Mononuclear cell (primary cell): ENCODE data around the gene SH3GL2. TPM values are rescaled to one million over a fixed set of nuclear protein-coding genes. Genes with fewer than 3 reads are reported as not detected.

Source experiments
- H3K27me3 ChIP-seq: 2 replicates; pipeline ENCODE4 v1.6.0; 2011; ENCODE audit warnings: low read length, control low read depth; ENCODE audit not compliant: insufficient read depth
- H3K4me1 ChIP-seq: 2 replicates; pipeline ENCODE4 v1.5.1; 2011; ENCODE audit warnings: mild to moderate bottlenecking, low read length, control low read depth; ENCODE audit not compliant: insufficient read depth
- H3K4me3 ChIP-seq: 2 replicates; pipeline ENCODE4 v1.5.1; 2011; ENCODE audit warnings: mild to moderate bottlenecking, low read length, moderate library complexity
- H3K9me3 ChIP-seq: 2 replicates; pipeline ENCODE4 v1.5.1; 2011; ENCODE audit warnings: low read depth, mild to moderate bottlenecking, control low read depth, low read length
- total RNA-seq: library from RNA; depleted of rRNA; stranded (reverse); fragments of >200 nt; gene quantifications from one replicate; pipeline ENCODE4 v1.2.3, GENCODE V29; 2012

SH3GL2 gene
- total RNA-seq, 1 donor: under 0.01 TPM

DNA sequence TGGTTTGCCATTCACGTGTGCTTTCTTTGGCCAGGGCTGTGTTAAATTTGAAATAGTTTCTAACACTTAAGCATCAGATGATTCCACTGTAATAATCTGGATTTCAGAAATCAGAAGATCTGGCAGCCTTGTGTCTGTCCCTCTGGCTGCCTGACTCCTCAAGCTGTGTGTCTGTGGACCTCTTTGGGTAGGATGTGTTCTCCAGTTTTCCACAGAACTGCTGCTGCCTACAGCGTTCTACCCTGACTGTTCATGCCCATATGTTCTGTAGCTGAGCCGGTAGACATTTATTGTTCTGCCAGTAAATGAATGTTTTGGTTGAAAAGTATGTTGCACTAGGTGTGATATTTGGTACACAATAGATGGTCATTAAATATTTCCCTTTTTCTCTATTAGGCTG, 81.3 kb downstream of the SH3GL2 start:
- Histone ChIP-seq H3K4me3 (no peak overlapping the region), H3K9me3 (no peaks in the 10 kb centered on the region), H3K4me1 (no peaks in the 10 kb centered on the region), H3K27me3 (no peaks in the 10 kb centered on the region)

DNA sequence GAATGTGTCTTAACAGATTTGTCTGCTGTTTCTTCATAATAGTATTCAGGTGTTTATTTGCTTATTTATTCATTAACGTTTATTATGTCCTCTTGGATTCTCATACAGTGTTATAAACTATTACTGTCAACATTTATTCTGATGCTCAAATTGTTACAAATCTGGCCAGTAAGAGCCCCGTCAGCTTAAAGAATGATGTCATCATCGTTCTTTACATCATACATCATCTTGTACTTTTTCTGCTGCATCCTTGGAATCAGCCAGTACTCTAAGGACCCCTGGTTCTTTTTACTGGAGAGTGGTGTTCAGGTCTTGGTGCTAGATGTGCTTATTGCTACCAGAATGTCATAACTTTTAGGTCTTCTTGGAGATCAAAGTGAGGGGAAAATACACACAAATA, 86.6 kb downstream of the SH3GL2 start:
- Histone ChIP-seq H3K27me3 (no peaks in the 10 kb centered on the region), H3K9me3 (no peaks in the 10 kb centered on the region), H3K4me1 (no peaks in the 10 kb centered on the region), H3K4me3 (no peak overlapping the region)

DNA sequence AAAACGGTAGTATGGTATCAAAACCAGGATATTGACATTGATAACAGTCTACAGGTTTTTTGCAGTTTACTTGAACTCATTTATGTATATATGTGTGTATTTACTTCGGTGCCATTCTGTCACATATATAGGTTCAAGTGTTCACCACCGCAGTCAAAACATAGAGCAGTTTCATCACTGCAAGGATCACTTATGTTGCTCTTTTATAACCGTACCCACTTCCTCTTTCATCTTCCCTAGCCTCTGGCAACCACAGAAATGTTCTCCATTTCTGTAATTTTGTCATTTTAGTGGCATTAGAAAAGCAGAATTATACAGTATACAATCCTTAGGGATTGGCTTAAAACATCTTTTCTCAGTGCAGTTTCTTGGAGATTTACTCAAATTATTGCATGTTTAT, 90.3 kb downstream of the SH3GL2 start:
- no peaks in the 10 kb centered on the region for H3K9me3 ChIP-seq
- H3K4me3 ChIP-seq: no peak overlapping the region
- H3K4me1 ChIP-seq: no peaks in the 10 kb centered on the region
- H3K27me3 ChIP-seq: no peaks in the 10 kb centered on the region

DNA sequence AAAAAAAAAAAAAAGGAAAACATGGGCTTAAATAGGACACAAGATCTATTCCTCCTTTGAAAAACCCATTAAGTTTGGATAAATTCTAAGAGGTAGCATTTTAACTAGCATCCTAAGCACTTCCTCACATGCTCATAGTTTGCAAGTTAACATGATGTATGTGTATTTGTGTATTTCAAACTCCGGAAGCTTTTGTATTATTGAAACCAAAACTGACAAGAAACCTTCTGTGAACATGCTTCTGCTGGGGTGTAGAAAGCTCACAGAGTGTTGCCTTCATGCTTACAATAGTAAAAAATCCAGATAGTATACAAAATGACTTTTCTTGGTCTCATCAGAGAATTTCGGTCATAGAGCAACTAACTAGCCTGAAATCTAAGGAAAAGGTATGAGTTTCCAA, 103.8 kb downstream of the SH3GL2 start:
- H3K27me3 ChIP-seq: no peaks in the 10 kb centered on the region
- H3K4me3 ChIP-seq: no peak overlapping the region
- H3K9me3 ChIP-seq: no peaks in the 10 kb centered on the region
- no peaks in the 10 kb centered on the region for H3K4me1 ChIP-seq

DNA sequence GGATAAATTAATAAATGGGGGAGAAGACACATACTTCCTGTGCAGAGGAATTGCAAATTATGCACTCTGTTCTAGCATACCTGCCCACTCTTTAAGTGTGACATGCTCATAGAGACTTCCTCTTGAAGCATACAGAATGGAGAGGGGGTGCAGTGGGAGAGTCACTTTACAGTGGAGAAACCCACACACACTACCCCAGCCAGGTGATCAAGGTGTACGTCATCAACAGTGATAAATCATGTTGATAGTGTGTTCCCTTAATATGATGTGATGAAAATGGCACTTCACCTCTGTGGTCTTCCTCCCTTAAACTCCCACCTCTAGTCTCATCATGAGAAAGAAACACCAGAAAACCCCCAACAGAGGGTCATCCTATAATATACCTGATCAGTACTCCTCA, 110.0 kb downstream of the SH3GL2 start:
- Histone ChIP-seq H3K27me3 (no peaks in the 10 kb centered on the region), H3K9me3 (no peaks in the 10 kb centered on the region), H3K4me3 (no peak overlapping the region), H3K4me1 (no peaks in the 10 kb centered on the region)

DNA sequence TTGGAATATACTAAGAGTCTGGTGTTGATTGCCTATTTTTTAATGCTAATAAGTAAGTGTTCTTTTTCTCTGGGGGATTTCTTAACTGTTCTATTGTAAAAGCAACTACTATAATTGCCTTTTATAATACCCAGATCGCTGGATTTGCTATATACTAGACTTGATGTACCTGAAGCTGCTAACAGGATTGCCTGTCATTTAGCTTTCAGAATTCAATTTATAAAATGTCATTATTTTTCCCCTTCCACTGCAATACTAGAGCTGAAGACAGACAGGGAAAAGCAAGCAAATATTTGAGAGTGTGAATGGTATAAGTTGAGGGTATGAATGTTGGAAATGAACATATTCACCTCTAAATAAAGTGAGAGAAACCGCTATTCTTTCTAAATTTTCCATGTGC, 115.5 kb downstream of the SH3GL2 start:
- no peaks in the 10 kb centered on the region for H3K9me3 ChIP-seq
- H3K4me1 ChIP-seq: no peaks in the 10 kb centered on the region
- H3K27me3 ChIP-seq: no peaks in the 10 kb centered on the region
- H3K4me3 ChIP-seq: no peak overlapping the region

DNA sequence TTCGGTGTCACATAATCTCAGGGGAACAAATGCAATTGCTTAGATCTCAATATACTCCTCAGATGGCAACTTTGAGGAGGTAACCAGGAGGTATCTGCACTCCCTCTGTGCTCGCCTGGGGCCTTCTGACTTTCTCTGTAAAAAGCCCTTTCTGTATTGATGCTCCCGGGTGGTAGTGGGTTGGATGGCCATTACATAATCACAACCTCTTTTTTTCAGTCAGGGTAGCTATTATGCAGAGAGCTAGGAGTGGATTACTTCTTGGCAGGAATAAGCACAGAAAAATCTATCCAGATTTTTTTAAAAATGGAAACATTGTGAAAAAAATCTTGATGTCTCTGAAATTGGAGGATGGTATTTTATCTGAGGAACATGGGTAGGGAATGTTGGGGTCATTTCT, 116.6 kb downstream of the SH3GL2 start:
- Histone ChIP-seq H3K4me3 (no peak overlapping the region), H3K9me3 (no peaks in the 10 kb centered on the region), H3K27me3 (no peaks in the 10 kb centered on the region), H3K4me1 (no peaks in the 10 kb centered on the region)

DNA sequence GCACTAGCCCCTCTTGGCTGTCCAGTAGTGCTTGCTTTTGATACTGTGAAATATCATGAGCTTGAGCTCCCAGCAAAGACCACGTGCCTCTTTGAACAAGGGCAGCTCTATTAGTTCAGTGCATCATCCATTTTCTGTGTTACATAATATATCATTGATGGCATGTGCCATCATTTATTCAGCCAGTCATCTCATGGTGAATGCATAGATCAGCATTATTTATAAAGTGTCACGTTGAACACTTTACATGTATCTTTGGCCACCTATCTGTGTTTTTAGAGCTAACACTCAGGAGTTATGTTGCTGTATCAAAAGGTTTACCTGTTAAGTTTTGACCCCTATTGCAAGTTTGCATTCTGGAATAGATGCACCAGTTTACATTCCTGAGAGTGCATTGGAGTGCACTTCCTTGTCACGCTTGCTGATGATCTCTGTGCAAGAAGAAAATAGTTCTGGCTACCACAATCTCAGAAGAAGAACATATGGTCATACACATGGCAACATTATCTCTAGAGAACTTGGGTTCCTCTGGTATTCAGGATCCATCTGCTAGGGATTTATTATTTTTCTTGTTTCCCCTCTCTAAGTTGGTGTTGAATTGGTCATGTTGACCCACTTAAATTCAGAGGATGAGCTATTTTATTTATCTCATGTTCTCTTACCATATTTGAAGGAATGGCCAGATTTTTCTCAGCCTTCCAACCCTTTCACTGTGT, 120.9 kb downstream of the SH3GL2 start:
- no peaks in the 10 kb centered on the region for H3K9me3 ChIP-seq
- no peak overlapping the region for H3K4me3 ChIP-seq
- no peaks in the 10 kb centered on the region for H3K27me3 ChIP-seq
- H3K4me1 ChIP-seq: no peaks in the 10 kb centered on the region

DNA sequence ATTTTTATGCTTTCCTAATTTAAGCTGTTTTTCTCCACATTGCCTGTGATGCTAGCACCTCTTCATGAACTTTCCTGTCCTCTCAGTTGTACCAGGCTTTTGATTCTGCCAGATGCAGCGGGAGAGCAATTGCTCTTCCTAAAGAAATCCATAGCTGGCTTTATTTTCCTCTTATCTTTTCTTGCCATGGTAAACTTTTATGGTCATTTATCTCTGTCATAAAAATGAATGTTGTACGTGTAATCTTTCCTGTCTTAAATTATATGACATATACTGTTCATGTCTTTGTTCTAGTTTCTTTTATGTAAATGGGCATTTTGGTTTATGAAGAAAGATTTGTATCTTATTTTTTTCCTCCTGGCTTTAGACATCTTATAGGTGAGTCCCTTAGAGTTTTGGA, 127.5 kb downstream of the SH3GL2 start:
- Histone ChIP-seq H3K4me1 (no peaks in the 10 kb centered on the region), H3K4me3 (no peak overlapping the region), H3K27me3 (no peaks in the 10 kb centered on the region), H3K9me3 (no peaks in the 10 kb centered on the region)

DNA sequence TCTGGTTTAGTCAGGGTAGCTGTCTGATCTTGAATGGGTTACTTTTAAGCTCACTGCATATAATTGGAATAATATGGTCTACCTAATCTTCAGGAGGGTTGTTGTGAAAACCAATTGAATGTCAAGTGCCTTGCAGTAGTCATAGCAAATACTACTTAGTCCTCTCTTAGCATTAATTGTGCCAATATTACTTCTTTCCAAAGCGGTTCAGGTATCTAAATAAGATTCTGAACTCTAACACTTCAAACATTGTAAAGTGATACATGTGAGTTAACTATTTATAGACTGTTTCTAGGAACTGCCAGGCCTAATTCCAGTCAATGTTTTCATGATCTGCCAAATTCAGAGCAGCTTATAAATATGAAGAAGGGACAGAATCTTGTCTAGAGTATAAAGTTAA, 140.2 kb downstream of the SH3GL2 start:
- no peaks in the 10 kb centered on the region for H3K27me3 ChIP-seq
- peaks cover 5% of the 10 kb centered on the region for H3K9me3 ChIP-seq
- H3K4me1 ChIP-seq: no peaks in the 10 kb centered on the region
- no peak overlapping the region for H3K4me3 ChIP-seq

DNA sequence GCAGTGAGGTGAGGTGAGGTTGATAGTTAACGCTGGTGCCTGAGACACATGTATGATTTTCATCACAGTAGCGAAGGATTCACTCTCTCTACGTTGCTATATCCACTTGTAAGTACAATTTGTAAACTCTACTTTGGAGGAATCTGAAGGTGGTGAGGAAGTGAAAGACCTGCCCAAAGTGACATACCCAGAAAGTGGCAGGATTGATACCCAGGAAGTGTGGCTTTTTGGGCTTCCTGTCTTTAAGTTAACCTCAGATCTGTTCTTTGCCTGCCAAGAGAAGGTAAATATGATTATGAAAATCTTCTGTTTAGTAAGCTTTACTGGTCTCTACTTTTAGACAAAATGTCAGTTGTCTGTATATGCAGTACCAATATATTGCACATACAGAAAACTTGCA, 143.1 kb downstream of the SH3GL2 start:
- Histone ChIP-seq H3K9me3 (peaks cover 5% of the 10 kb centered on the region), H3K4me3 (no peak overlapping the region), H3K4me1 (no peaks in the 10 kb centered on the region), H3K27me3 (no peaks in the 10 kb centered on the region)

DNA sequence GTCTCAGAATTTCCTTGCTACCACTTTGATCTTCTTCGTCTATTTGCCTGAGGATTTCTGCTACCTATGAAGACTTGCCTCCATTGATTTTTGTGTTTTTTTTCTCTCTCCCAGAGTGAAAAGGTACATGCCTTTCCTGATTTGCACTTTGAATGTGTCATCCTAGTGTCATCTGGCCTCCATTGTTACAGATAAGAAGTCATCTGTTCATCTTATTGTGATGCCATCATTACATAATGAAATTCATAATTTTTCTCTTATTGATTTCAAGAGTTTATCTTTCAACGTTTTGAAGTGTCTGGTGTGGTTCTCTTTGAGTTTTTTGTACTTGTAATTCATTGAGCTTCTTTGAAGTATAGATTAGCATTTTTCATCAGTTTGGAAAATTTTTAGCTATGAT, 144.8 kb downstream of the SH3GL2 start:
- Histone ChIP-seq H3K9me3 (peaks cover 5% of the 10 kb centered on the region), H3K4me1 (no peaks in the 10 kb centered on the region), H3K27me3 (no peaks in the 10 kb centered on the region), H3K4me3 (no peak overlapping the region)

DNA sequence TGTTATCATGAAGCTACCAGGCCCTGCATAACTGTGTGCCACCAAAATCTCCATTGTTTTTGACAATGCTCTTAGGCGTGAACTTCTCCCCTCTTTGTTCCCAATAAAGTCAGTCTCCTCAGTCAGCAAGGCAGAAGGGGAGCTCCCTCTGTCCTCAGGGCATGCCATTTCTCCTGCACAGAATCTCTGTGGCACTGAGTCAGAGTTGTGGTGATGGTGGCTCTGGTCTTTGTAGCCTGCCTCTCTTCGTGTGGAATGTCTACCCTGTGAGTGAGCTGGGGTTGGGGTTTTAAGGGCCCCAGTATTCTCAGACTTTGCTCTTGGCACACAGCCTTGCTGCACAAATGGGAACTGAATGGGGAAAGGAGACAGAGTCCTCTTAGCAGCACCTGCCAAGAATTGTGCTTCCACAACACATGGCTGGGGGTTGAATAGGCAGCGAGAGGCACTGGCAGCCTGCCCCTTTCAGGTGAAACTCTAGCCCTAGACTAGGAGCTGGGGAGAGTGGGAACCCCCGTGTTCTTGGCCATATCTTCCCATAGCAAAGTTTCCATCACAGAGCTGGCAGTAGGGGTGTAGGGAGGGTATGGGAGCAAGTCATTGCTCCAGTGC, 146.6 kb downstream of the SH3GL2 start:
- H3K27me3 ChIP-seq: no peaks in the 10 kb centered on the region
- H3K9me3 ChIP-seq: peaks cover 5% of the 10 kb centered on the region

DNA sequence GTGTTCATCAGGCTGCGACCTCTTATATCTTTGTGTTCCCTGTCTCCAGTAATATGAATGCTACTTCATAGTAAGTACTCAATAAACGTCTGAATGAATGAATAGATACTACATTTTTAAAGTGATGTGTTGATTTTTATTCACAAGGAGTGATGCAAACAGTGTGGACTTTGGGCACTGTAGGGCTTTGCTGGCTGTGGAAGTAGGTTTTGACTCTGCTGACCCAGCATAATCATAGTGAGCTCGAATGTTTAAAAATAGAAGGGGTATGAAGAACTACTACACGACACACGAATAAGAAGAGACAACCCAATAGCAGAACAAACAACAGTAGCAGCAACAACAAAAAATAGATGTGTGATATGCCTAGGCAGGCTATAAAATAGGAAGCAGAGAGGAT, 147.4 kb downstream of the SH3GL2 start:
- Histone ChIP-seq H3K27me3 (no peaks in the 10 kb centered on the region), H3K9me3 (peaks cover 5% of the 10 kb centered on the region), H3K4me3 (no peak overlapping the region), H3K4me1 (no peaks in the 10 kb centered on the region)

More for the DNA sequence above, 146.6 kb downstream of the SH3GL2 start:
- Histone ChIP-seq H3K4me3 (no peak overlapping the region), H3K4me1 (no peaks in the 10 kb centered on the region)

DNA sequence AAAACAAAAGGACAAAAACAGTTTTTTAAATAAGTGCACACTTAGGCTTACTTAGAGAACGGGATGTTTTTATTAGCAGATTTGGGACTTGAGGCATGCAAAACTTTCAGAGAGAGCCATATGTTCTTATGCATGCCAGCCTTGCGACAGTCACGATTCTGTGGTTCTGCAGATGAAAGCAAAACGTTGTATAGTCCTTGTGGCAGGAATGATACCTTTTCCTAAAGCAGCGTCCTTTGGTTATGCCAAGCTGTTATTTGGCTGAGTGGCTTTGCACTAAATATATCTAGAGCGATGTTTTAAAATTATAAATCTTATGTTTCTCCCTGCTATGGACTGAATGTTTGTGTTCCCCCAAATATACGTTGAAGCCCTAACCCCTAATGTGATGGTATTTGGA, 152.0 kb downstream of the SH3GL2 start:
- no peak overlapping the region for H3K4me3 ChIP-seq
- H3K9me3 ChIP-seq: no peaks in the 10 kb centered on the region
- H3K4me1 ChIP-seq: no peaks in the 10 kb centered on the region
- no peaks in the 10 kb centered on the region for H3K27me3 ChIP-seq

DNA sequence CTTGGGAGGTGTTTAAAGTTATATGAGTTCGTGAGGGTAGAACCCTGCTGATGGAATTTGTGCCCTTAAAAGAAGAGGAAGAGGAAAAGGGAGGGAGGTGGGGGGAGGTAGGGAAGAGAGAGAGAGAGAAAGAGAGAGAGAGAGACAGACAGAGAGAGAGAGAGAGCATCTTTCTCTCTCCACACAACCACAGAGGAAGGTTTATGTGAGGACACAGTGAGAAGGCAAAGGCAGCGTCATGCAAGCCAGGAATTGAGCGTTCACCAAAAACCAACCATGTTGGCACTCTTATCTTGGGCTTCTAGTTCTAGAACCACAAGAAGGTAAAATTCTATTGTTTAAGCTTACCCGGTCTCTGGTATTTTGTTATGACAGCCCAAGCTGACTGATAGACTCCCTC, 152.4 kb downstream of the SH3GL2 start:
- no peak overlapping the region for H3K4me3 ChIP-seq
- no peaks in the 10 kb centered on the region for H3K4me1 ChIP-seq
- no peaks in the 10 kb centered on the region for H3K9me3 ChIP-seq
- no peaks in the 10 kb centered on the region for H3K27me3 ChIP-seq
